Keratinocyte (primary cell): ENCODE data around the gene DOCK3. TPM values are rescaled to one million over a fixed set of nuclear protein-coding genes. Genes with fewer than 3 reads are reported as not detected.

Experiments
- DNase-seq: peaks from one replicate; pipeline ENCODE4 v3.0.0-alpha.2; 2011; ENCODE audit warnings: low read depth, missing footprints, low spot score
- FAIRE-seq: peaks from 2 replicates; lab custom pipeline; 2011; peaks lifted over from hg19 to GRCh38; lab: Jason Lieb, UNC
- H2AFZ ChIP-seq: 2 replicates; pipeline ENCODE4 v1.6.0; 2012; ENCODE audit warnings: low read length, control low read depth, inconsistent platforms; ENCODE audit not compliant: control insufficient read depth
- H3K27ac ChIP-seq: 2 replicates; pipeline ENCODE4 v1.5.1; 2011; ENCODE audit warnings: low read length; ENCODE audit not compliant: control insufficient read depth, insufficient read depth
- H3K27me3 ChIP-seq: 3 replicates; pipeline ENCODE4 v1.6.0; 2011; ENCODE audit warnings: low read length; ENCODE audit not compliant: control insufficient read depth, insufficient read depth; ENCODE audit errors: extremely low read depth
- H3K36me3 ChIP-seq, 2 experiments: 2 replicates in 1 of 2; 3 replicates in 1 of 2; pipeline ENCODE4 v1.5.1; 2011; ENCODE audit warnings: low read length in 2 of 2, mild to moderate bottlenecking in 1 of 2; ENCODE audit not compliant: control insufficient read depth in 2 of 2, insufficient read depth in 2 of 2; ENCODE audit errors: extremely low read depth in 1 of 2
- H3K4me1 ChIP-seq: 3 replicates; pipeline ENCODE4 v1.5.1; 2011; ENCODE audit warnings: low read length; ENCODE audit not compliant: control insufficient read depth, insufficient read depth; ENCODE audit errors: extremely low read depth
- H3K4me2 ChIP-seq: 3 replicates; pipeline ENCODE4 v1.6.0; 2011; ENCODE audit warnings: low read depth, low read length; ENCODE audit not compliant: control insufficient read depth, insufficient read depth; ENCODE audit errors: extremely low read depth
- H3K4me3 ChIP-seq, 3 experiments: fragments of 200-600 bp in 1 of 3; sonication (generic) in 1 of 3; 2 replicates in 2 of 3; 3 replicates in 1 of 3; pipeline ENCODE4 v1.5.1; 2011 to 2016; ENCODE audit warnings: low read length in 3 of 3, mild to moderate bottlenecking in 3 of 3, control low read depth in 2 of 3, inconsistent platforms in 1 of 3, low read depth in 1 of 3, mixed read lengths in 1 of 3, mixed run types in 1 of 3, moderate library complexity in 1 of 3; ENCODE audit not compliant: control insufficient read depth in 2 of 3, insufficient read depth in 2 of 3; ENCODE audit errors: extremely low read depth in 1 of 3
- H3K79me2 ChIP-seq: 2 replicates; pipeline ENCODE4 v1.6.0; 2012; ENCODE audit warnings: low read length; ENCODE audit not compliant: control insufficient read depth, insufficient read depth
- H3K9ac ChIP-seq: 3 replicates; pipeline ENCODE4 v1.6.0; 2011; ENCODE audit warnings: low read length; ENCODE audit not compliant: control insufficient read depth, insufficient read depth; ENCODE audit errors: extremely low read depth
- H3K9me1 ChIP-seq: 3 replicates; pipeline ENCODE4 v1.6.0; 2011; ENCODE audit warnings: low read length; ENCODE audit not compliant: control insufficient read depth, insufficient read depth; ENCODE audit errors: extremely low read depth
- H3K9me3 ChIP-seq: 2 replicates; pipeline ENCODE4 v1.5.1; 2012; ENCODE audit warnings: low read depth, low read length; ENCODE audit not compliant: control insufficient read depth
- H4K20me1 ChIP-seq: 3 replicates; pipeline ENCODE4 v1.6.0; 2011; ENCODE audit warnings: low read length; ENCODE audit not compliant: control insufficient read depth, insufficient read depth; ENCODE audit errors: extremely low read depth
- EZH2 ChIP-seq: IDR thresholded peaks from one replicate; pipeline ENCODE4 v1.6.1; 2012; ENCODE audit warnings: inconsistent platforms, mild to moderate bottlenecking, low read length, moderate library complexity
- dilution Hi-C: fragments of 300-500 bp; cut with MboI; formaldehyde crosslinking; loops from one replicate; pipeline ENCODE4 v1.7.0; 2020; ENCODE audit warnings: low sequenced_read_pairs; ENCODE audit not compliant: extremely low pct_ligation_motif_present
- polyA plus RNA-seq, 5 experiments: library from polyadenylated mRNA; depleted of rRNA in 3 of 5; stranded (reverse) in 3 of 5; stranded (forward) in 1 of 5; unstranded in 1 of 5; fragments of >200 nt; gene quantifications; 1 replicate in 1 of 5; 2 replicates in 3 of 5; 3 replicates in 1 of 5; pipeline versions ENCODE4 v1.2.1 to v1.2.3, GENCODE V29; 2011 to 2012; ENCODE audit warnings: missing spikeins in 2 of 5, low read depth in 1 of 5, low replicate concordance in 1 of 5
- TF ChIP-seq, protein P1 (sequence below), 3 experiments: IDR thresholded peaks in 1 of 3; conservative IDR thresholded peaks in 1 of 3; optimal IDR thresholded peaks in 1 of 3; 2 replicates in 2 of 3; 3 replicates in 1 of 3; pipeline versions ENCODE3 to v1.5.1; 2011; ENCODE audit warnings: low read length in 3 of 3, mild to moderate bottlenecking in 3 of 3, moderate library complexity in 2 of 3, control low read depth in 1 of 3, inconsistent platforms in 1 of 3; ENCODE audit not compliant: insufficient read depth in 2 of 3; ENCODE audit errors: extremely low read depth in 1 of 3

DOCK3 gene
- polyA plus RNA-seq, 1 donor (not counting 4 experiments of a cell fraction or from before 2014, with no cell fraction given) = 0.10 TPM

DNA sequence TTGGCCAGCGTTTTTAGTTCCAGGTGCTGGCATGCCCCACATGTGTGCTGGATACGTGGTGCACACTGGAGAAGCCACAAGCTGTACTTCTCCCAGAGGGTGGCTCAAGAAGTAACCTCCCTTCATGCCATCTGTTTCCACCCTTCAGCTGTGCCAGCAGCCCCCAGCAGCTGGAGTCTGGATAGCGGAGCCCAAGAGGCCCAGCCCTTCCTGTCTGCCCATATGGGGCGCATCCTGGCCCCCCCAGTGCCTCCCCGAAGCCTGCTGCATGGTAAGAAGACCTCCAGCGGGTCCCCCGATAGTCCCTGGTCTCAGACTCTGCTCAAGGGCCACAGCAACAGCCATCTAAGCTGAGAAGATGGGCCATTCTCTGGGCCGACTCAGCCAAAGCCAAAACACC is 704.6 kb downstream of the DOCK3 start:
- H3K27ac ChIP-seq = no peak overlapping the region
- no peaks in the 10 kb centered on the region for H3K36me3 ChIP-seq
- no peak for FAIRE-seq
- H3K9me1 ChIP-seq = no peaks in the 10 kb centered on the region
- dilution Hi-C loops = loop anchor here (25.0 kb wide), 1 partner anchor 767 kb away; the partner anchor contains the start of genes CISH and MAPKAPK3
- H3K4me1 ChIP-seq = peaks cover 6% of the 10 kb centered on the region
- no peak for TF ChIP-seq EZH2
- TF ChIP-seq, protein P1, sequence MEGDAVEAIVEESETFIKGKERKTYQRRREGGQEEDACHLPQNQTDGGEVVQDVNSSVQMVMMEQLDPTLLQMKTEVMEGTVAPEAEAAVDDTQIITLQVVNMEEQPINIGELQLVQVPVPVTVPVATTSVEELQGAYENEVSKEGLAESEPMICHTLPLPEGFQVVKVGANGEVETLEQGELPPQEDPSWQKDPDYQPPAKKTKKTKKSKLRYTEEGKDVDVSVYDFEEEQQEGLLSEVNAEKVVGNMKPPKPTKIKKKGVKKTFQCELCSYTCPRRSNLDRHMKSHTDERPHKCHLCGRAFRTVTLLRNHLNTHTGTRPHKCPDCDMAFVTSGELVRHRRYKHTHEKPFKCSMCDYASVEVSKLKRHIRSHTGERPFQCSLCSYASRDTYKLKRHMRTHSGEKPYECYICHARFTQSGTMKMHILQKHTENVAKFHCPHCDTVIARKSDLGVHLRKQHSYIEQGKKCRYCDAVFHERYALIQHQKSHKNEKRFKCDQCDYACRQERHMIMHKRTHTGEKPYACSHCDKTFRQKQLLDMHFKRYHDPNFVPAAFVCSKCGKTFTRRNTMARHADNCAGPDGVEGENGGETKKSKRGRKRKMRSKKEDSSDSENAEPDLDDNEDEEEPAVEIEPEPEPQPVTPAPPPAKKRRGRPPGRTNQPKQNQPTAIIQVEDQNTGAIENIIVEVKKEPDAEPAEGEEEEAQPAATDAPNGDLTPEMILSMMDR (optimal IDR thresholded peaks at IDR 0.05 in 1 of 3, IDR thresholded peaks at IDR 0.05 in 1 of 3, conservative IDR thresholded peaks at IDR 0.05 in 1 of 3; ENCODE audit: extremely low read depth in 1 of 3, insufficient read depth in 2 of 3, low read length in 3 of 3) = no peak
- no peaks in the 10 kb centered on the region for H3K9me3 ChIP-seq
- no peak overlapping the region for H2AFZ ChIP-seq
- H3K79me2 ChIP-seq = peaks cover 6% of the 10 kb centered on the region
- no peak overlapping the region for H3K4me2 ChIP-seq
- DNase-seq = no peak
- H3K27me3 ChIP-seq = no peaks in the 10 kb centered on the region
- H3K9ac ChIP-seq = no peak overlapping the region
- no peaks in the 10 kb centered on the region for H4K20me1 ChIP-seq
- H3K4me3 ChIP-seq = no peak overlapping the region

GRCh38 chr3:51379746-51380455 is 705.2 kb downstream of the DOCK3 start:
- H3K9ac ChIP-seq = no peak overlapping the region
- no peak overlapping the region for H2AFZ ChIP-seq
- no peaks in the 10 kb centered on the region for H3K36me3 ChIP-seq
- H4K20me1 ChIP-seq = no peaks in the 10 kb centered on the region
- no peaks in the 10 kb centered on the region for H3K27me3 ChIP-seq
- DNase-seq (no peak), FAIRE-seq (no peak)
- TF ChIP-seq, protein P1 (optimal IDR thresholded peaks at IDR 0.05 in 1 of 3, IDR thresholded peaks at IDR 0.05 in 1 of 3, conservative IDR thresholded peaks at IDR 0.05 in 1 of 3; ENCODE audit: extremely low read depth in 1 of 3, insufficient read depth in 2 of 3, low read length in 3 of 3) = no peak
- no peak for TF ChIP-seq EZH2
- no peak overlapping the region for H3K4me2 ChIP-seq
- dilution Hi-C loops = loop anchor here (25.0 kb wide), 1 partner anchor 768 kb away; the partner anchor contains the start of genes CISH and MAPKAPK3
- H3K79me2 ChIP-seq = peaks cover 11% of the 10 kb centered on the region
- H3K4me1 ChIP-seq = peaks cover 6% of the 10 kb centered on the region
- no peak overlapping the region for H3K4me3 ChIP-seq
- H3K27ac ChIP-seq = no peak overlapping the region
- no peaks in the 10 kb centered on the region for H3K9me1 ChIP-seq
- no peaks in the 10 kb centered on the region for H3K9me3 ChIP-seq
